GM21381 (cell line): Measurements from ENCODE around the gene TGFB1.
"Not testable (repeated sequence)": the region's sequence is repeated elsewhere in the genome, so short reads cannot be mapped to it uniquely, and the experiment has no call there.

Experiments used
- ATAC-seq: cut with Tn5 transposase; IDR thresholded peaks from one replicate; pipeline ENCODE4 v1.9.1; 2021; ENCODE audit warnings: mild to moderate bottlenecking, moderate library complexity; ENCODE audit not compliant: unreplicated experiment

The TGFB1 gene

GRCh38 chr19:41371119-41371518, 17.4 kb upstream of the TGFB1 start:
- ATAC-seq, result not testable (repeated sequence)

GRCh38 chr19:41369769-41370168, 16.0 kb upstream of the TGFB1 start:
- no peak for ATAC-seq

- ATAC-seq, result no peak
These were observed 14.2 kb upstream of the TGFB1 start for GRCh38 chr19:41367848-41368301.

GRCh38 chr19:41366089-41366488, 12.4 kb upstream of the TGFB1 start:
- no peak for ATAC-seq

- ATAC-seq, result no peak
These were observed 11.0 kb upstream of the TGFB1 start for GRCh38 chr19:41364524-41365391.

GRCh38 chr19:41363753-41364523, 10.2 kb upstream of the TGFB1 start, which contains the start of gene B9D2:
Gene B9D2 (minus strand): TSS chr19:41364149. CDS start chr19:41363519, 630 bp downstream.
- ATAC-seq, result peak; percentile 86

- ATAC-seq, result no peak
These were observed 9.6 kb upstream of the TGFB1 start for GRCh38 chr19:41363371-41363752.

- no peak for ATAC-seq
These were observed 8.6 kb upstream of the TGFB1 start for GRCh38 chr19:41362143-41362847.

GRCh38 chr19:41359741-41360140, 6.0 kb upstream of the TGFB1 start:
- no peak for ATAC-seq

GRCh38 chr19:41357746-41358145, 4.0 kb upstream of the TGFB1 start:
- no peak for ATAC-seq

GRCh38 chr19:41356984-41357739, 3.4 kb upstream of the TGFB1 start:
- ATAC-seq, result no peak

- no peak for ATAC-seq
These were observed 2.1 kb upstream of the TGFB1 start for GRCh38 chr19:41355802-41356201.

GRCh38 chr19:41355035-41355434, 1.3 kb upstream of the TGFB1 start:
- no peak for ATAC-seq

- ATAC-seq, result no peak
These were observed 726 bp upstream of the TGFB1 start for GRCh38 chr19:41354343-41354953.

- ATAC-seq, result no peak
These were observed 885 bp downstream of the TGFB1 start for GRCh38 chr19:41352609-41353465.

GRCh38 chr19:41352279-41352608, 1.5 kb downstream of the TGFB1 start:
- no peak for ATAC-seq

GRCh38 chr19:41351339-41352245, 2.1 kb downstream of the TGFB1 start:
- ATAC-seq, result peak; percentile 37

GRCh38 chr19:41350735-41351338, 2.9 kb downstream of the TGFB1 start:
- peak; percentile 4 for ATAC-seq
